Loucy (cell line): ENCODE data around the gene CACNG6.

ENCODE experiments used
- H2AFZ ChIP-seq: fragments of 200-600 bp; sonication (generic); 2 replicates; pipeline ENCODE4 v1.6.0; 2016; ENCODE audit warnings: antibody characterized with exemption, mild to moderate bottlenecking, low read length, moderate library complexity
- H3F3A ChIP-seq: fragments of 200-600 bp; 2 replicates; pipeline ENCODE4 v1.6.0; 2016; ENCODE audit warnings: antibody characterized with exemption, low read depth, mild to moderate bottlenecking
- H3K27me3 ChIP-seq: fragments of 200-600 bp; sonication (generic); 2 replicates; pipeline ENCODE4 v1.6.1; 2014; ENCODE audit warnings: low read length, mild to moderate bottlenecking; ENCODE audit not compliant: insufficient read depth, poor library complexity, severe bottlenecking
- H3K36me3 ChIP-seq: fragments of 200-600 bp; sonication (generic); 2 replicates; pipeline ENCODE4 v1.6.1; 2016; ENCODE audit warnings: low read length; ENCODE audit not compliant: insufficient read depth
- H3K4me1 ChIP-seq: fragments of 200-600 bp; sonication (generic); 2 replicates; pipeline ENCODE4 v1.5.1; 2014; ENCODE audit warnings: low read length, mild to moderate bottlenecking; ENCODE audit not compliant: insufficient read depth, poor library complexity, severe bottlenecking
- H3K4me2 ChIP-seq: fragments of 200-600 bp; sonication (generic); 2 replicates; pipeline ENCODE4 v1.6.0; 2014; ENCODE audit warnings: antibody characterized with exemption, low read length, low read depth, mild to moderate bottlenecking; ENCODE audit not compliant: poor library complexity, severe bottlenecking
- H3K4me3 ChIP-seq: fragments of 200-600 bp; sonication (generic); 2 replicates; pipeline ENCODE4 v1.5.1; 2014; ENCODE audit warnings: low read length, mild to moderate bottlenecking, mixed read lengths; ENCODE audit not compliant: poor library complexity, severe bottlenecking
- H3K79me2 ChIP-seq: fragments of 200-600 bp; sonication (generic); 2 replicates; pipeline ENCODE4 v1.6.1; 2014; ENCODE audit warnings: low read length; ENCODE audit not compliant: insufficient read depth
- H3K9ac ChIP-seq: fragments of 200-600 bp; sonication (generic); 2 replicates; pipeline ENCODE4 v1.6.0; 2014; ENCODE audit warnings: mild to moderate bottlenecking, low read depth, low read length, moderate library complexity; ENCODE audit not compliant: poor library complexity, severe bottlenecking
- H3K9me2 ChIP-seq: fragments of 200-600 bp; sonication (generic); replicated peaks from 2 replicates; pipeline ENCODE4 v1.6.1; 2016; ENCODE audit warnings: low read depth, low read length, mixed read lengths
- H3K9me3 ChIP-seq: fragments of 200-600 bp; sonication (generic); 2 replicates; pipeline ENCODE4 v1.6.1; 2014; ENCODE audit warnings: mild to moderate bottlenecking, antibody characterized with exemption, low read length, low read depth; ENCODE audit not compliant: insufficient read depth
- H4K20me1 ChIP-seq: fragments of 200-600 bp; sonication (generic); 2 replicates; pipeline ENCODE4 v1.6.0; 2014; ENCODE audit warnings: antibody characterized with exemption, low read length, mild to moderate bottlenecking; ENCODE audit not compliant: insufficient read depth, poor library complexity, severe bottlenecking
- EZH2phosphoT487 ChIP-seq: fragments of 200-600 bp; IDR thresholded peaks from 2 replicates; pipeline ENCODE4 v1.6.1; 2018; ENCODE audit warnings: antibody characterized with exemption, mild to moderate bottlenecking, moderate library complexity, borderline replicate concordance
- TF ChIP-seq, protein P1 (sequence below): fragments of 200-600 bp; sonication (generic); conservative IDR thresholded peaks from 2 replicates; pipeline ENCODE4 v1.5.1; 2014; ENCODE audit warnings: mild to moderate bottlenecking, antibody characterized with exemption, low read length

Gene CACNG6

DNA sequence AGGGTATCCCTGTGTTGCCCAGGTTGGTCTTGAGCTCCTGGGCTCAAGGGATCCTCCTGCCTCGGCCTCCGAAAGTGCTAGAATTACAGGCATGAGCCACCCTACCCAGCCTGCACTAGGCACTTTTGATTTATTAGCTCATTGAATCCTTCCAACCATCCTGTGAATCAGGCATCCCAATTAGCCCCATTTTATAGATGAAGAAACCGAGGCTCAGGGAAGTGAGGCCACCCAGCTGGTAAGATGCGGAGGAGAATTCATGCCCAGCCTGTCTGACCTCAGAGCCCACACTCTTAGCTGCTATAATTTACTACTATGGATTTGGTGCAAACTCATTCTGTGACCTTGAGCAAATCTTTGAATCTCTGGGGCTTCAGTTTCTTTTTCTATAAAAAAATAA lies 46.5 kb upstream of the CACNG6 start:
- Histone ChIP-seq H3K9ac (no peak overlapping the region), H3K9me2 (no peaks in the 10 kb centered on the region), H3K4me1 (no peaks in the 10 kb centered on the region), H2AFZ (no peak overlapping the region), H3K4me3 (no peak overlapping the region), H4K20me1 (no peaks in the 10 kb centered on the region), H3K4me2 (no peak overlapping the region), H3K27me3 (no peaks in the 10 kb centered on the region), H3F3A (no peaks in the 10 kb centered on the region), H3K36me3 (no peaks in the 10 kb centered on the region), H3K79me2 (no peaks in the 10 kb centered on the region), H3K9me3 (no peaks in the 10 kb centered on the region)
- TF ChIP-seq, protein P1, sequence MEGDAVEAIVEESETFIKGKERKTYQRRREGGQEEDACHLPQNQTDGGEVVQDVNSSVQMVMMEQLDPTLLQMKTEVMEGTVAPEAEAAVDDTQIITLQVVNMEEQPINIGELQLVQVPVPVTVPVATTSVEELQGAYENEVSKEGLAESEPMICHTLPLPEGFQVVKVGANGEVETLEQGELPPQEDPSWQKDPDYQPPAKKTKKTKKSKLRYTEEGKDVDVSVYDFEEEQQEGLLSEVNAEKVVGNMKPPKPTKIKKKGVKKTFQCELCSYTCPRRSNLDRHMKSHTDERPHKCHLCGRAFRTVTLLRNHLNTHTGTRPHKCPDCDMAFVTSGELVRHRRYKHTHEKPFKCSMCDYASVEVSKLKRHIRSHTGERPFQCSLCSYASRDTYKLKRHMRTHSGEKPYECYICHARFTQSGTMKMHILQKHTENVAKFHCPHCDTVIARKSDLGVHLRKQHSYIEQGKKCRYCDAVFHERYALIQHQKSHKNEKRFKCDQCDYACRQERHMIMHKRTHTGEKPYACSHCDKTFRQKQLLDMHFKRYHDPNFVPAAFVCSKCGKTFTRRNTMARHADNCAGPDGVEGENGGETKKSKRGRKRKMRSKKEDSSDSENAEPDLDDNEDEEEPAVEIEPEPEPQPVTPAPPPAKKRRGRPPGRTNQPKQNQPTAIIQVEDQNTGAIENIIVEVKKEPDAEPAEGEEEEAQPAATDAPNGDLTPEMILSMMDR, result no peak
- no peak for TF ChIP-seq EZH2phosphoT487

DNA sequence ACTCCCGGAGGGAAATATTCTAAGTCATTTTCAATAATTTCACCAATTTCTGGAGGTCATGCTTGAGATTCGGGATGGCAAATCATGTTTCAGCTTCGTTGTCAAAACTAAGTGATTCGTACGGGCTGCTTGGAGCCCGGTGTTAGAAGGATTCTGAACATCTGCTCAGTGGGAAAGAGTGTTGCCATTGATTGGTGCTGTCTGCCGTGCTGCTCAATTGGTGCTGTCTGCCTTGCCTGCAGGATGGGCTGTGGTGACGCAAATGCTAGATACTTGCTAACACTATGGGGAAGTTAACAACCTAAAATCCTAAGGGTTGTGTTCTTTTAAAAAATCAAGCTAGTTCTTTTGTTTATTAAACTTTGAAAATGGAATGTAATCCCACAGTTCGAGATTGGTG lies 46.0 kb upstream of the CACNG6 start:
- no peaks in the 10 kb centered on the region for H4K20me1 ChIP-seq
- H3K9me3 ChIP-seq, result no peaks in the 10 kb centered on the region
- no peak overlapping the region for H3K4me2 ChIP-seq
- no peaks in the 10 kb centered on the region for H3K27me3 ChIP-seq
- H2AFZ ChIP-seq, result no peak overlapping the region
- TF ChIP-seq EZH2phosphoT487, result no peak
- TF ChIP-seq, protein P1, result no peak
- H3K4me3 ChIP-seq, result no peak overlapping the region
- H3K9ac ChIP-seq, result no peak overlapping the region
- H3K4me1 ChIP-seq, result no peaks in the 10 kb centered on the region
- no peaks in the 10 kb centered on the region for H3K9me2 ChIP-seq
- H3K36me3 ChIP-seq, result no peaks in the 10 kb centered on the region
- no peaks in the 10 kb centered on the region for H3F3A ChIP-seq
- H3K79me2 ChIP-seq, result no peaks in the 10 kb centered on the region

DNA sequence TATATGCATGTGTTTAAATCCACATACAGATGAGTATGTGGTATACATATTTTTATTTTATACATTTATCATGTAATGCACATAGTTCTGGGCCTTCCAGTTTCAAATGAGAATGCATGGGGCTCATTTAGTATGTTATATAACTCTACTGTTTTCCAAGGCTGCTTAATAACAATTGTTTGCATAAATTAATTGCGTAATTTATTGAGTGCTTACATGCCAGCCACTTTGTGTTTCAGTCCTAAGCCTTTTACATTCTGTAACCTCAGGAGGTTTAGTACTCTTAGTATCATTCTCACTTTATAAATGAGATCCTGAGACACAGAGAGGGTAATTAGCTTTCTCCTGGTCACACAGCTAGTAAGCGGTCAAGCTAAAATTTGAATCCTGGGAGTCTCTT lies 45.4 kb upstream of the CACNG6 start:
- H3K79me2 ChIP-seq, result no peaks in the 10 kb centered on the region
- H3K9me2 ChIP-seq, result no peaks in the 10 kb centered on the region
- H3F3A ChIP-seq, result no peaks in the 10 kb centered on the region
- no peaks in the 10 kb centered on the region for H3K27me3 ChIP-seq
- no peak overlapping the region for H3K4me3 ChIP-seq
- no peak overlapping the region for H3K9ac ChIP-seq
- no peak overlapping the region for H2AFZ ChIP-seq
- H3K36me3 ChIP-seq, result no peaks in the 10 kb centered on the region
- H3K9me3 ChIP-seq, result no peaks in the 10 kb centered on the region
- TF ChIP-seq, protein P1, result no peak
- TF ChIP-seq EZH2phosphoT487, result no peak
- H4K20me1 ChIP-seq, result no peaks in the 10 kb centered on the region
- H3K4me1 ChIP-seq, result no peaks in the 10 kb centered on the region
- H3K4me2 ChIP-seq, result no peak overlapping the region
